ENCODE results near the gene HPCAL1.

GRCh38 chr2:10278029-10278762, 24.5 kb upstream of the HPCAL1 start:
- TF ChIP-seq, protein P1, sequence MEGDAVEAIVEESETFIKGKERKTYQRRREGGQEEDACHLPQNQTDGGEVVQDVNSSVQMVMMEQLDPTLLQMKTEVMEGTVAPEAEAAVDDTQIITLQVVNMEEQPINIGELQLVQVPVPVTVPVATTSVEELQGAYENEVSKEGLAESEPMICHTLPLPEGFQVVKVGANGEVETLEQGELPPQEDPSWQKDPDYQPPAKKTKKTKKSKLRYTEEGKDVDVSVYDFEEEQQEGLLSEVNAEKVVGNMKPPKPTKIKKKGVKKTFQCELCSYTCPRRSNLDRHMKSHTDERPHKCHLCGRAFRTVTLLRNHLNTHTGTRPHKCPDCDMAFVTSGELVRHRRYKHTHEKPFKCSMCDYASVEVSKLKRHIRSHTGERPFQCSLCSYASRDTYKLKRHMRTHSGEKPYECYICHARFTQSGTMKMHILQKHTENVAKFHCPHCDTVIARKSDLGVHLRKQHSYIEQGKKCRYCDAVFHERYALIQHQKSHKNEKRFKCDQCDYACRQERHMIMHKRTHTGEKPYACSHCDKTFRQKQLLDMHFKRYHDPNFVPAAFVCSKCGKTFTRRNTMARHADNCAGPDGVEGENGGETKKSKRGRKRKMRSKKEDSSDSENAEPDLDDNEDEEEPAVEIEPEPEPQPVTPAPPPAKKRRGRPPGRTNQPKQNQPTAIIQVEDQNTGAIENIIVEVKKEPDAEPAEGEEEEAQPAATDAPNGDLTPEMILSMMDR (conservative IDR thresholded peaks at IDR 0.05; ENCODE audit: low read length) = no peak
- no peak for TF ChIP-seq EZH2phosphoT487 (IDR thresholded peaks at IDR 0.05; ENCODE audit: borderline replicate concordance, low read depth, low read length)

All from OCI-LY7 (cell line).